HCT116 (cell line): ENCODE results near the gene SACM1L. TPM values are rescaled to one million over a fixed set of nuclear protein-coding genes. Genes with fewer than 3 reads are reported as not detected.
A peak's percentile ranks its signal among the peaks of the same experiment; 100 is the strongest.

Source experiments
- ATAC-seq: fragments of 200-7000 bp; cut with Tn5 transposase; 2 replicates; pipeline ENCODE4 v1.9.1; 2020; ENCODE audit warnings: mild to moderate bottlenecking, moderate library complexity
- Bru-seq: library from RNA; stranded (reverse); fragments of 400-500 nt; gene quantifications from one replicate; lab custom pipeline; 2021; lab: Mats Ljungman, UMichigan
- BruChase-seq, 2 experiments: library from RNA; stranded (reverse); fragments of 400-500 nt; gene quantifications; one replicate each; lab custom pipeline; 2021; lab: Mats Ljungman, UMichigan
- BruUV-seq: library from RNA; stranded (reverse); fragments of 400-500 nt; replicated peaks from 2 replicates; lab custom pipeline; 2021; lab: Mats Ljungman, UMichigan
- CTCF ChIA-PET: fragments of 300-600 bp; sonication (Branson Sonifier 250); formaldehyde crosslinking; loops from one replicate; lab custom pipeline; 2021; ENCODE audit warnings: antibody characterized with exemption; lab: Charles Lee
- POLR2A ChIA-PET: fragments of 300-600, 350-600 bp; sonication (Branson Sonifier 250); formaldehyde crosslinking; loops from one replicate; lab custom pipeline; 2021; ENCODE audit warnings: antibody characterized with exemption; lab: Charles Lee
- RAD21 ChIA-PET, 2 experiments: fragments of 300-600 bp; sonication (Branson Sonifier 250); formaldehyde crosslinking; loops; one replicate each; lab custom pipeline; 2023; ENCODE audit warnings: low total read pairs in 2 of 2; ENCODE audit not compliant: uncharacterized antibody in 2 of 2, unreplicated experiment in 2 of 2, low non-redundant PET in 1 of 2; lab: Charles Lee
- DNase-seq: peaks from one replicate; pipeline ENCODE4 v3.0.0-alpha.2; 2010; ENCODE audit warnings: low read depth, low spot score
- H2AFZ ChIP-seq: fragments of 200-600 bp; shearing (Covaris generic), sonication (generic); 2 replicates; pipeline ENCODE4 v1.6.1; 2017; ENCODE audit warnings: low read depth, mixed run types, mixed read lengths, antibody characterized with exemption, low read length; ENCODE audit not compliant: poor library complexity, severe bottlenecking
- H3K27ac ChIP-seq: 2 replicates; pipeline ENCODE4 v1.5.1; 2012; ENCODE audit warnings: low read depth, low read length
- H3K27me3 ChIP-seq: fragments of 200-600 bp; sonication (generic); 2 replicates; pipeline ENCODE4 v1.6.1; 2016; ENCODE audit warnings: mixed run types, low read length, mixed read lengths; ENCODE audit not compliant: insufficient read depth
- H3K36me3 ChIP-seq, 2 experiments: fragments of 200-500 bp in 1 of 2; fragments of 200-600 bp in 1 of 2; sonication (Bioruptor generic) in 1 of 2; sonication (generic) in 1 of 2; 2 replicates each; pipeline versions ENCODE4 v1.5.1 to v1.6.1; 2014 to 2016; ENCODE audit warnings: low read length in 2 of 2, inconsistent platforms in 1 of 2, mixed read lengths in 1 of 2, mixed run types in 1 of 2; ENCODE audit not compliant: insufficient read depth in 2 of 2, control insufficient read depth in 1 of 2
- H3K4me1 ChIP-seq, 2 experiments: fragments of 200-600 bp in 1 of 2; sonication (generic) in 1 of 2; 2 replicates each; pipeline versions ENCODE4 v1.5.1 to v1.6.1; 2012 to 2017; ENCODE audit warnings: low read length in 2 of 2, inconsistent platforms in 1 of 2, mild to moderate bottlenecking in 1 of 2, mixed read lengths in 1 of 2, mixed run types in 1 of 2, moderate library complexity in 1 of 2; ENCODE audit not compliant: insufficient read depth in 2 of 2, control insufficient read depth in 1 of 2
- H3K4me2 ChIP-seq: fragments of 200-600 bp; sonication (generic); 2 replicates; pipeline ENCODE4 v1.6.1; 2017; ENCODE audit warnings: mixed run types, low read length, mixed read lengths
- H3K4me3 ChIP-seq, 2 experiments: fragments of 200-600 bp in 1 of 2; sonication (generic) in 1 of 2; replicated peaks in 1 of 2; 2 replicates each; pipeline ENCODE4 v1.5.1; 2011 to 2016; ENCODE audit warnings: low read length in 2 of 2, control low read depth in 1 of 2, low read depth in 1 of 2, mild to moderate bottlenecking in 1 of 2, mixed read lengths in 1 of 2, mixed run types in 1 of 2
- H3K79me2 ChIP-seq: fragments of 200-600 bp; sonication (generic); 2 replicates; pipeline ENCODE4 v1.6.1; 2017; ENCODE audit warnings: mild to moderate bottlenecking, mixed run types, low read length, moderate library complexity, mixed read lengths; ENCODE audit not compliant: insufficient read depth
- H3K9ac ChIP-seq: fragments of 200-600 bp; sonication (generic); 2 replicates; pipeline ENCODE4 v1.6.1; 2016; ENCODE audit warnings: low read length, mixed read lengths
- H3K9me2 ChIP-seq: fragments of 200-600 bp; sonication (generic), shearing (Covaris generic); 2 replicates; pipeline ENCODE4 v1.6.1; 2017; ENCODE audit warnings: mixed run types, mild to moderate bottlenecking, moderate library complexity; ENCODE audit not compliant: insufficient read depth
- H3K9me3 ChIP-seq, 2 experiments: fragments of 200-500 bp in 1 of 2; fragments of 200-600 bp in 1 of 2; sonication (Bioruptor generic) in 1 of 2; sonication (generic) in 1 of 2; 2 replicates each; pipeline ENCODE4 v1.6.1; 2014 to 2017; ENCODE audit warnings: low read length in 2 of 2, mixed read lengths in 2 of 2, inconsistent platforms in 1 of 2, low read depth in 1 of 2, mild to moderate bottlenecking in 1 of 2, mixed run types in 1 of 2, moderate library complexity in 1 of 2; ENCODE audit not compliant: control insufficient read depth in 1 of 2, insufficient read depth in 1 of 2
- H4K20me1 ChIP-seq: fragments of 200-600 bp; sonication (generic), shearing (Covaris generic); 2 replicates; pipeline ENCODE4 v1.6.1; 2017; ENCODE audit warnings: mixed run types, mild to moderate bottlenecking, moderate library complexity; ENCODE audit not compliant: insufficient read depth
- CBX3 ChIP-seq: IDR thresholded peaks from 2 replicates; pipeline ENCODE4 v1.6.1; 2012; ENCODE audit warnings: low read depth
- CEBPB ChIP-seq: IDR thresholded peaks from 2 replicates; pipeline ENCODE4 v1.6.1; 2012; ENCODE audit warnings: low read depth
- EGR1 ChIP-seq: IDR thresholded peaks from 2 replicates; pipeline ENCODE4 v1.6.1; 2012; ENCODE audit warnings: low read depth
- ELF1 ChIP-seq: IDR thresholded peaks from 2 replicates; pipeline ENCODE4 v1.6.1; 2012; ENCODE audit warnings: low read depth, borderline replicate concordance
- EZH2phosphoT487 ChIP-seq: fragments of 200-600 bp; IDR thresholded peaks from 2 replicates; pipeline ENCODE4 v1.6.1; 2018; ENCODE audit warnings: antibody characterized with exemption, borderline replicate concordance
- JUND ChIP-seq: IDR thresholded peaks from 2 replicates; pipeline ENCODE4 v1.6.1; 2012
- POLR2A ChIP-seq: IDR thresholded peaks from 2 replicates; pipeline ENCODE4 v1.7.0; 2011; ENCODE audit warnings: borderline replicate concordance; ENCODE audit not compliant: insufficient read depth, insufficient read length; ENCODE audit errors: extremely low read depth
- POLR2AphosphoS5 ChIP-seq: IDR thresholded peaks from 2 replicates; pipeline ENCODE4 v1.6.1; 2011; ENCODE audit warnings: mild to moderate bottlenecking, low read depth, low read length, moderate library complexity
- RAD21 ChIP-seq: IDR thresholded peaks from 2 replicates; pipeline ENCODE4 v1.6.1; 2012; ENCODE audit warnings: low read depth, mild to moderate bottlenecking
- SP1 ChIP-seq: IDR thresholded peaks from 2 replicates; pipeline ENCODE4 v1.6.1; 2012; ENCODE audit warnings: low read depth
- SRF ChIP-seq: IDR thresholded peaks from 2 replicates; pipeline ENCODE4 v1.6.1; 2012; ENCODE audit warnings: low read depth
- ZFX ChIP-seq: fragments of 450-650 bp; IDR thresholded peaks from 2 replicates; pipeline ENCODE4 v1.6.1; 2017
- ZNF274 ChIP-seq: fragments of 200-500 bp; sonication (Bioruptor generic); IDR thresholded peaks from 2 replicates; pipeline ENCODE4 v1.6.1; 2014; ENCODE audit warnings: mild to moderate bottlenecking, low read depth, low read length, inconsistent platforms
- intact Hi-C: fragments of 100-400 bp; cut with micrococcal nuclease; formaldehyde crosslinking; loops from 2 replicates; pipeline ENCODE4 v1.10.0; 2022
- long read RNA-seq: library from polyadenylated mRNA; unstranded; transcript quantifications from one replicate; pipeline ENCODE4 v2.0.0, GENCODE V29; 2021; ENCODE audit not compliant: unreplicated experiment
- polyA plus RNA-seq: library from polyadenylated mRNA; unstranded; fragments of >200 nt; gene quantifications from 2 replicates; pipeline ENCODE4 v1.2.1, GENCODE V29; 2012; ENCODE audit warnings: missing spikeins
- total RNA-seq: library from RNA; stranded (reverse); gene quantifications from one replicate; pipeline ENCODE4 v1.2.1, GENCODE V29; 2021; ENCODE audit not compliant: unreplicated experiment
- TF ChIP-seq, protein P1 (sequence below): IDR thresholded peaks from 2 replicates; pipeline ENCODE4 v1.6.1; 2012
- TF ChIP-seq, protein P2 (sequence below): IDR thresholded peaks from 2 replicates; pipeline ENCODE4 v1.6.1; 2012; ENCODE audit warnings: low read depth
- TF ChIP-seq, protein P3 (sequence below), 3 experiments: fragments of 200-600 bp in 1 of 3; sonication (generic) in 1 of 3; IDR thresholded peaks in 2 of 3; conservative IDR thresholded peaks in 1 of 3; 2 replicates each; pipeline ENCODE4 v1.5.1; 2012 to 2017; ENCODE audit warnings: low read depth in 2 of 3, low read length in 2 of 3, antibody characterized with exemption in 1 of 3, borderline replicate concordance in 1 of 3, control low read depth in 1 of 3, mild to moderate bottlenecking in 1 of 3, mixed read lengths in 1 of 3, mixed run types in 1 of 3, moderate library complexity in 1 of 3; ENCODE audit not compliant: insufficient read depth in 1 of 3

SACM1L gene, protein sequence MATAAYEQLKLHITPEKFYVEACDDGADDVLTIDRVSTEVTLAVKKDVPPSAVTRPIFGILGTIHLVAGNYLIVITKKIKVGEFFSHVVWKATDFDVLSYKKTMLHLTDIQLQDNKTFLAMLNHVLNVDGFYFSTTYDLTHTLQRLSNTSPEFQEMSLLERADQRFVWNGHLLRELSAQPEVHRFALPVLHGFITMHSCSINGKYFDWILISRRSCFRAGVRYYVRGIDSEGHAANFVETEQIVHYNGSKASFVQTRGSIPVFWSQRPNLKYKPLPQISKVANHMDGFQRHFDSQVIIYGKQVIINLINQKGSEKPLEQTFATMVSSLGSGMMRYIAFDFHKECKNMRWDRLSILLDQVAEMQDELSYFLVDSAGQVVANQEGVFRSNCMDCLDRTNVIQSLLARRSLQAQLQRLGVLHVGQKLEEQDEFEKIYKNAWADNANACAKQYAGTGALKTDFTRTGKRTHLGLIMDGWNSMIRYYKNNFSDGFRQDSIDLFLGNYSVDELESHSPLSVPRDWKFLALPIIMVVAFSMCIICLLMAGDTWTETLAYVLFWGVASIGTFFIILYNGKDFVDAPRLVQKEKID
- 27.3 TPM for total RNA-seq
- 10.0 and 12.3 TPM in 2 replicates for polyA plus RNA-seq
- Bru-seq, nascent RNA, result percentile 83 among the genes with signal in this experiment
- percentile 80 among the genes with signal in this experiment for BruChase-seq, experiment 1, labeled RNA remaining after a 6-hour chase
- percentile 86 among the genes with signal in this experiment for BruChase-seq, experiment 2, labeled RNA remaining after a 2-hour chase
- long read RNA-seq, transcript SACM1L-201 (20 exons, 3,723 nt), result major isoform, 49 of 62 reads
- long read RNA-seq, partial matches to known transcripts, result 3 of 62 reads
- long read RNA-seq, other reads (novel, unspliced or antisense), result 7 of 62 reads

DNA sequence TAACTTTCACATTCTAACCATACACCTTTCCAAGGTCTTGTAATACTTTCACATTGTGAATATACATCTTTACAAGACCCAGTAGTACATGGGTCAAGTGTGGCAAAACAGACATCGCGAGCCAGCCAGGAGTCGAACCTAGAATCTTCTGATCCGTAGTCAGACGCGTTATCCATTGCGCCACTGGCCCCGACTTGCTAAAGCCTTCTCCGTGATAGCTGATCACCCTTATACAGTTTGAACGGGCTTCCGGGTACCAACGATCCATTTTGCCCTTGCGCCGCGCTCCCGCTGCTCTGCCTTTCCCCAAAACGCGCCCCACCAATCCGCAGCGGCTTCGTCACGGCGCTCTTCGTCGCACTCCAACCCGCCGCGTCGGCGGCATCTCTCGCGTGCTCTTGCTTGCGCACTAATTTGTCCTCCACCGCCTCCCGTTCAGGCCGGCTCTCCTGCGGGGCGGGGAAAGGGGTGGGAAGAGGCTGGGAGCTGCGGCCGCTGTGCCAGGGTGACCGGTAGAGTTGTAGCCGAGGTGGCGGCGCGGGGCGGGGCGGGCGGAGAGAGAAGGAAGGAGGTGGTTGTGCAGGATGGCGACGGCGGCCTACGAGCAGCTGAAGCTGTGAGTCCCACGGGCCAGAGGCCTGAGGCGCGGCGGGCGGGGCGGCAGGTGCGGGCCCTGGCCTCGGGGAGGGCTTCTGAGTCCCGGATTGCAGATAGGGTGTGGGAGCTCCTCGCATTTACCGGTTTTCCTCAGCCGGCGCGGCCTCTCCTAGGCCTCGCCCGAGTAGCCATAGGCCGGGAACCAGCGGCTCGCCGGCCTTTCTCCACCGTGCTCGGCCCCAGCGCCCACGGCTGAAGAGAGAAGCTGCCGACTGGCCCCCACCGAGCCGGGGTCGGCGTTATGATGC is at the start of gene SACM1L:
TSS of gene SACM1L (plus strand) at position 515 of the 905 bp plus-strand sequence. CDS start at position 585, 70 bp downstream.
- peak within 1 kb of the TSS; percentile 86 to 87 for H3K4me3 ChIP-seq
- TF ChIP-seq JUND, result no peak
- peak; percentile 87 for TF ChIP-seq ELF1
- no peak for TF ChIP-seq EZH2phosphoT487
- no peak for TF ChIP-seq ZNF274
- no peak; the same call in 1 of the 2 replicates for TF ChIP-seq SRF
- TF ChIP-seq, protein P1, sequence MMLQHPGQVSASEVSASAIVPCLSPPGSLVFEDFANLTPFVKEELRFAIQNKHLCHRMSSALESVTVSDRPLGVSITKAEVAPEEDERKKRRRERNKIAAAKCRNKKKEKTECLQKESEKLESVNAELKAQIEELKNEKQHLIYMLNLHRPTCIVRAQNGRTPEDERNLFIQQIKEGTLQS, result peak; percentile 99
- TF ChIP-seq RAD21, result no peak
- TF ChIP-seq, protein P2, sequence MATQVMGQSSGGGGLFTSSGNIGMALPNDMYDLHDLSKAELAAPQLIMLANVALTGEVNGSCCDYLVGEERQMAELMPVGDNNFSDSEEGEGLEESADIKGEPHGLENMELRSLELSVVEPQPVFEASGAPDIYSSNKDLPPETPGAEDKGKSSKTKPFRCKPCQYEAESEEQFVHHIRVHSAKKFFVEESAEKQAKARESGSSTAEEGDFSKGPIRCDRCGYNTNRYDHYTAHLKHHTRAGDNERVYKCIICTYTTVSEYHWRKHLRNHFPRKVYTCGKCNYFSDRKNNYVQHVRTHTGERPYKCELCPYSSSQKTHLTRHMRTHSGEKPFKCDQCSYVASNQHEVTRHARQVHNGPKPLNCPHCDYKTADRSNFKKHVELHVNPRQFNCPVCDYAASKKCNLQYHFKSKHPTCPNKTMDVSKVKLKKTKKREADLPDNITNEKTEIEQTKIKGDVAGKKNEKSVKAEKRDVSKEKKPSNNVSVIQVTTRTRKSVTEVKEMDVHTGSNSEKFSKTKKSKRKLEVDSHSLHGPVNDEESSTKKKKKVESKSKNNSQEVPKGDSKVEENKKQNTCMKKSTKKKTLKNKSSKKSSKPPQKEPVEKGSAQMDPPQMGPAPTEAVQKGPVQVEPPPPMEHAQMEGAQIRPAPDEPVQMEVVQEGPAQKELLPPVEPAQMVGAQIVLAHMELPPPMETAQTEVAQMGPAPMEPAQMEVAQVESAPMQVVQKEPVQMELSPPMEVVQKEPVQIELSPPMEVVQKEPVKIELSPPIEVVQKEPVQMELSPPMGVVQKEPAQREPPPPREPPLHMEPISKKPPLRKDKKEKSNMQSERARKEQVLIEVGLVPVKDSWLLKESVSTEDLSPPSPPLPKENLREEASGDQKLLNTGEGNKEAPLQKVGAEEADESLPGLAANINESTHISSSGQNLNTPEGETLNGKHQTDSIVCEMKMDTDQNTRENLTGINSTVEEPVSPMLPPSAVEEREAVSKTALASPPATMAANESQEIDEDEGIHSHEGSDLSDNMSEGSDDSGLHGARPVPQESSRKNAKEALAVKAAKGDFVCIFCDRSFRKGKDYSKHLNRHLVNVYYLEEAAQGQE, result no peak
- TF ChIP-seq, protein P3, sequence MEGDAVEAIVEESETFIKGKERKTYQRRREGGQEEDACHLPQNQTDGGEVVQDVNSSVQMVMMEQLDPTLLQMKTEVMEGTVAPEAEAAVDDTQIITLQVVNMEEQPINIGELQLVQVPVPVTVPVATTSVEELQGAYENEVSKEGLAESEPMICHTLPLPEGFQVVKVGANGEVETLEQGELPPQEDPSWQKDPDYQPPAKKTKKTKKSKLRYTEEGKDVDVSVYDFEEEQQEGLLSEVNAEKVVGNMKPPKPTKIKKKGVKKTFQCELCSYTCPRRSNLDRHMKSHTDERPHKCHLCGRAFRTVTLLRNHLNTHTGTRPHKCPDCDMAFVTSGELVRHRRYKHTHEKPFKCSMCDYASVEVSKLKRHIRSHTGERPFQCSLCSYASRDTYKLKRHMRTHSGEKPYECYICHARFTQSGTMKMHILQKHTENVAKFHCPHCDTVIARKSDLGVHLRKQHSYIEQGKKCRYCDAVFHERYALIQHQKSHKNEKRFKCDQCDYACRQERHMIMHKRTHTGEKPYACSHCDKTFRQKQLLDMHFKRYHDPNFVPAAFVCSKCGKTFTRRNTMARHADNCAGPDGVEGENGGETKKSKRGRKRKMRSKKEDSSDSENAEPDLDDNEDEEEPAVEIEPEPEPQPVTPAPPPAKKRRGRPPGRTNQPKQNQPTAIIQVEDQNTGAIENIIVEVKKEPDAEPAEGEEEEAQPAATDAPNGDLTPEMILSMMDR (IDR thresholded peaks at IDR 0.05 in 2 of 3, conservative IDR thresholded peaks at IDR 0.05 in 1 of 3; ENCODE audit: borderline replicate concordance in 1 of 3, insufficient read depth in 1 of 3, low read depth in 2 of 3, low read length in 2 of 3), result no peak
- TF ChIP-seq POLR2A, result peak; percentile 26
- TF ChIP-seq SP1, result peak; percentile 93
- no peak; the same call in 1 of the 2 replicates for TF ChIP-seq EGR1
- TF ChIP-seq CBX3, result peak; percentile 80
- peak; percentile 70; the same call in 1 of the 2 replicates for TF ChIP-seq CEBPB
- TF ChIP-seq ZFX, result peak; percentile 98
- peak; percentile 75 for TF ChIP-seq POLR2AphosphoS5

More for the DNA sequence above, at the start of gene SACM1L:
- peaks cover 8 to 20% of the 10 kb centered on the region in 2 experiments; a peak in 3 of 4 replicates for H3K4me1 ChIP-seq
- POLR2A ChIA-PET, result no interaction called here
- intact Hi-C loops, result no loop called here
- peak within 1 kb of the TSS; percentile 83 for H3K9ac ChIP-seq
- no peaks in the 10 kb centered on the region for H3K27me3 ChIP-seq
- H3K36me3 ChIP-seq, result 0 out of 4 replicates have a peak, but pooled peaks cover 0 to 4% of the 10 kb centered on the region in 2 experiments
- DNase-seq (peak; percentile 95), ATAC-seq (peak; percentile 93)
- H3K79me2 ChIP-seq, result peaks cover 48% of the 10 kb centered on the region
- H3K4me2 ChIP-seq, result peak within 1 kb of the TSS; percentile 86
- H4K20me1 ChIP-seq, result no peaks in the 10 kb centered on the region; the same call in 1 of the 2 replicates
- RAD21 ChIA-PET, result interaction anchor here in 1 of 2 experiments (0.6 kb wide), 1 partner anchor 752 kb away, joined by 3 read pairs; no protein-coding TSS in a partner anchor
- BruUV-seq, result TSS peak; percentile 50
- peak within 1 kb of the TSS; percentile 20 for H2AFZ ChIP-seq
- CTCF ChIA-PET, result interaction anchor here (1.6 to 1.7 kb wide), 2 partner anchors 14 to 390 kb away, joined by 4 to 5 read pairs; no protein-coding TSS in a partner anchor
- H3K9me2 ChIP-seq, result no peaks in the 10 kb centered on the region
- peak within 1 kb of the TSS; percentile 76 for H3K27ac ChIP-seq
- H3K9me3 ChIP-seq, result no peaks in the 10 kb centered on the region
